Stimulated activated CD8-positive, alpha-beta memory T cell treated with anti-CD3 and anti-CD28 coated beads, Interleukin-4, amount 100 ng/mL, for 48 hours (primary cell): ENCODE measurements around the gene U2AF1L4.

ENCODE experiments used
- DNase-seq: peaks from one replicate; pipeline ENCODE4 v3.0.0-alpha.2; 2020

Gene U2AF1L4, protein sequence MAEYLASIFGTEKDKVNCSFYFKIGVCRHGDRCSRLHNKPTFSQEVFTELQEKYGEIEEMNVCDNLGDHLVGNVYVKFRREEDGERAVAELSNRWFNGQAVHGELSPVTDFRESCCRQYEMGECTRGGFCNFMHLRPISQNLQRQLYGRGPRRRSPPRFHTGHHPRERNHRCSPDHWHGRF

DNA sequence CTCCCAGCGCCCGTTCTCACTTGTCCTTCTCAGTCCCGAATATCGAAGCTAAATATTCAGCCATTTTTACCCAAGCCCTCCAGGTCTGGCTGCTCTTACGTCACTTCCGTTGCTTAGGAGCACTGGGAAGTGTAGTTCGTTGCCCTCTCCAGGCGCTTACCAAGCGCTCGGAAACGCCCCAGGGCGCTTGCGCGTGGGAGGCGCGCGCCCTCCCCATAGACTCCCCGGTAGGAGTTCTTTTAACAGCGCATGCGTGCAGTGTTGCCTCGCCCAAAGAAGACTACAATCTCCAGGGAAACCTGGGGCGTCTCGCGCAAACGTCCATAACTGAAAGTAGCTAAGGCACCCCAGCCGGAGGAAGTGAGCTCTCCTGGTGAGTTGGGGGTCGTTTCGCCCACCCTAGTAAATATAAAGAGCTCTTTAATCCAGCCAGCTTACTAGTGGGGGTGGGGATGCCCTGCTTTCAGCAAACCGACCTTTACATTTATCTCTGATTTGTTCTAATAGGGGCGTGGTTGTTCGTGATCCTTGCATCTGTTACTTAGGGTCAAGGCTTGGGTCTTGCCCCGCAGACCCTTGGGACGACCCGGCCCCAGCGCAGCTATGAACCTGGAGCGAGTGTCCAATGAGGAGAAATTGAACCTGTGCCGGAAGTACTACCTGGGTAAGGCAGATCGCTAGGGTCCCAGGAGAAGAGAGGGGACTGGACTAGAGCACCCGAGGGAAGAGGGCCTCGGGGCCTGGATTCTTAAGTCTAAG lies at the start of gene U2AF1L4, which contains the start of gene PSENEN:
Gene U2AF1L4, minus strand, starts transcription at position 91 of the 759 bp plus-strand sequence. Its CDS starts 27 bp downstream, at position 64.
Gene PSENEN, plus strand, starts transcription at position 324 of the 759 bp plus-strand sequence. Its CDS starts 280 bp downstream, at position 604.
- peak; percentile 93 for DNase-seq

DNA sequence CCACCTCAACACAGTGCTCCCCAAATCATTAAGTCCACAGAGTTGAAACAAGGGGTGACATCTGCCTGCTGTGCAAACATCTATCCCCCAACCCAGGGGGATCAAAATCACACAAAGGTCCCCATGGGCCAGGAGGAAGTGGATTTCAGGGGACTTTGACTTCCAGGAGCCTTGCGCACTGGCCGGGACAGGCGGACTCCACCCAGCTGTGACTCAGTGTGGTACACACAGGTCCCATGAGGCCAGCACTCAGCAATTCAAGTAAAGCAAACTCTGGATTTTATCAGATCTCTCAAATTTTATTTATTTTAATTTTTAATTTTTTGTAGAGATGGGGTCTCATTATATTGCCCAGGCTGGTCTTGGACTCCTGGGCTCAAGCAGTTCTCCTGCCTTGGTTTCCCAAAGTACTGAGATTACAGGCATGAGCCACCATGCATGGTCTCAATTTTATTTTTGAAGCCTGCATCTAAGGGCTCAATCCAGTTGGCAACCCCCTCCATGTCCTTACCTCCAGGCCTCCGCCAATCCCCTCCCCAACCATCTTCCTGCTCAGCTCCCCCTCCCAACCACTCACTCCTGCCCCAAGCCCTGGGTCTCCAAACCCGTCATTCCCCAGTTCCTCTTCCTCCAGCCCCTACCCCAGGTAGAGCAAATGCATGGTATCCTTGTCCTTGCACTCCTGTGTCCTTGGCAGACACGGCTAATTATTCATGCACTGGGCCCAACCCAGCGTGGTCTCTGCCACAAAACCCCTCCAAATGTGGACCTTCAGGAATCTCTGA lies 48.4 kb upstream of the U2AF1L4 start:
- DNase-seq, result no peak

DNA sequence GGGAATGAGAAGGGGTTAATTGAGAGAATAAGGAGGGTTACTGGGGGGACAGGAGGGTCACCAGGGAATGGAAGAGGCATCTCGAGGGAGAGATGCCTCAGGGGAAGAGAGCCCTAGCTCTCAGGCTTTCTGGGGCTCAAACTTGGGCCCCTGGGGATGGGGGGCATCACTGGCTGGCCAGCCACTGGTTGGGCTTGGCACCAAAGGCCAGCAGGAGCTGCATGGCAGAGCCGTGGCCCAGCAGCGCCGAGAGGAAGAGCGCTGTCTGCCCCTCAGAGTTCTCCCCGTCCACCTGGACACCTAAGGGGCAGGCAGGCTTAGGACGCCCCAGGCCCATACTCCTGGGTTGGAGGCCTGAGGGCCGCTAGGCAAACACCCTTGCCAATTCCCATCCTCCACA lies 47.7 kb upstream of the U2AF1L4 start:
- no peak for DNase-seq

DNA sequence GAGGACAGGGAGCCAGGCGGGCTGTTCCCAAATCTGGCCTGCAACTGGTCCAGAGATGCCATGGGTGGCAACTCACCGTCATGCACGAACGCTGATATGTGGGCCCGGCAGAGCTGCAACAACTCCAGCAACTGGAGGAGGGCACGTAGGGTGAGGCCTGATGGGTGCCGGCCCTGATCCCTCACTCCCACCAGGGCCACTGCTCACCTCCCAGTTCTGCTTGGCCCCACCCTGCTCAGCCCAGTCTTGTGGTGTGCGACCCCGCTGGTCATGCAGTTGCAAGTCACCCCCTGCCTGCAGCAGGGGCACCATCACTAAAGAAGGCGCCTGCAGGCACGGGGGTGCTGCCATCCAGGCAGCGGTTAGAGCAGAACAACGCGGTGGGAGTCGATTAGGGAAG lies 47.1 kb upstream of the U2AF1L4 start:
- no peak for DNase-seq

DNA sequence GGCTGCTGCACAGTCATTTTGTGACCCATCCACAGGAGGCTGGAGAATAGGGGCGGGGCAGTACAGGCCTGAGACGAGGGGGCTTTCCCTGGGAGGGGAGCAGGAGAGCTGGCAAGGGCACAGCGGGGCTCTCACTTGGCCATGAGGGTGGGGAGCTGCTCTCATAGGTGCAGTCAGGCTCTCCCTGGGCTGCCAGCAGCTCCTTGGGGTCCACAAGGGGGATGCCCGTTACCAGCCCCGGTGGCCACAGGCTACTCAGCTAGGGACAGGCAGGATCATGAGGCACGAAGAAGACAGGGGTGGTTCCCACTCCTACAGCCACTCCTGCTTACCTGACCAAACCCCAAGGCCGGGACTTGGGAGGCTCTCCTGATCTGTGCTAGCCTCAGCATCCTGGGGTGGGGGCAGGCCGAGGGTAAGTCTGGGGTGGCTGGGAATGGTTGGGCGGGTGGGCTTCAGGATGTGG lies 46.6 kb upstream of the U2AF1L4 start:
- no peak for DNase-seq

DNA sequence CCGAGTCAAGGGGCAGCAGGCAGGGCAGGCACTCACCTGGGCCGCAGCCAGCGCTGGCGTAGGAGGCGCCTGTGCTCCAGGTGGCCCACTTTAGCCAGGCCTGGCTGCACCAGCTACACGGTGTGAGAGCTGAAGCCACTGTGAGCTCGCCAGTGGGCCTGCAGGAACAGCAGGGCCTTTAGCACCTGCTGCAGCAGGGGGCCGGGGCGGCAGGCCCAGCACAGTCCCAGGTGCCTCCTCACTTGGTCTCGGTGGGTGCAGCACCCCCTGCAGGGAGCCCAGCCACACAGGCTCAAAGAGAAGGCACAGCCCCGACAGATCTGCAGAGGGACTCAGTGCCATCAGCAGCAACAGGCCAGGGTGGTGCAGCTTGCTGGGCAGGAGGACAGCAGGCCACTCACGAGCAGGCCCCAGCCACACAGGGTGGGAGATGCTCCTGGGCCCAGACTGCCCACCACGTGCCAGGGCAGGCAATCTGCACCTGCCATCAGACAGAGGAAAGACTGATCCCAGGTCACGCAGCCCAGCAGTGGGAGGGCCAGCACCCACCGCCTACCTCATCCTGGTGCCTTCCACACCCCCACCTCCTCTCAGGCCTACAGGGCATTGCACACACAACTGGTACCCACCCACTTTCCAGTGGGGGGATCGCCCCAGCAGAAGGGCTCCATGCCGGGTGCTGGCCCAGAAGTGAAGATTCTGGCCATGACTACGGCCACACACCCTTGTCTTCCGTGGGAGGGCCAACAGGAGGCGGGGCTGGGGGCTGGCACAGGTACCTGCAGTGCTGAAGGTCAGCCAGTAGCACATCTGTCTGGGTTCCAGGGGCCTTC lies 46.0 kb upstream of the U2AF1L4 start:
- DNase-seq, result peak; percentile 32

DNA sequence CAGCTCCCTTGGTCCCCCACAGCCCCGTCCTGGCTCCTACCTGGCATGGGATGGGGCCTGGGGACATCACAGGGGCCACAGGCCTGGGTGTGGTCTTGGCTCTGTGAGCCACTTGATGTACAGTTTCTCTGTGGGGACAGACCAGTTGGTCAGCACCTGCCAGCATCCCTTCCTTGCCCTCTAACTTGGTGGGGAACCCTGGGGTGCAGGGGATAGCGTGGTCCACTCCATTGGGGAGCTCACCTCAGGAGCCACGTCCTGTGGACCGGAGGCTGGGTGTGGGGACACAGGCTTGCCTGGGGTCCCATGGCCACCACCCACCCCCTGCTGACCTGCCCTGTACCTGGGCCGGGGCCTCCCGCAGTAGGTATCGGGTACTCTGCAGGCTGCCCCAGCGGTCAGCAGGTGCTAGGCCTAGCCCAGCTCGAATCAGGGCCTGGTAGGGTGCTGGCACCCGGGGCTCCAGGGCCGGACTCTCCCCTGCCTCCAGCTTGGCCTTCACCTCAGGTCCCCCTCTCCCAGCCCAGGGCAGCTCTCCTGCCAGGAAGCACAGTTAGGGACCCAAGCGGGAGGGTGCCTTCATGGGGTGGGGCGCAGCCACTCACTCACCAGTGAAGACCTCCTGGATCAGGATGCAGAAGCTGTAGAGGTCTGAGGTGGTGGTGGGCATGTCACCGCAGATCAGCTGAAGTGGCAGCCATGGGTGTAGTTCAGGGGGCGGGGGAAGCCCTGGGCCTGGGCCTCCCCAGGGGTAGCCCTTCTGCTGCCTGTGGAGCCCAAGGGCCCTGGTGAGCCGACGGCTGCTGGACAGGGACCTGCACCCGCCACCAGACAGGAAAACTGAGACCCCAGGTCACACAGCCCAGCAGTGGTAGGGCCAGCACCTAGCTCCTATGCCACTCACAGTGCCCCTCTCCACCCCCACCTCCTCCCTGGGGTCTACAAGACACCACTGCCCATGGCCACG lies 45.0 kb upstream of the U2AF1L4 start:
- DNase-seq, result no peak

DNA sequence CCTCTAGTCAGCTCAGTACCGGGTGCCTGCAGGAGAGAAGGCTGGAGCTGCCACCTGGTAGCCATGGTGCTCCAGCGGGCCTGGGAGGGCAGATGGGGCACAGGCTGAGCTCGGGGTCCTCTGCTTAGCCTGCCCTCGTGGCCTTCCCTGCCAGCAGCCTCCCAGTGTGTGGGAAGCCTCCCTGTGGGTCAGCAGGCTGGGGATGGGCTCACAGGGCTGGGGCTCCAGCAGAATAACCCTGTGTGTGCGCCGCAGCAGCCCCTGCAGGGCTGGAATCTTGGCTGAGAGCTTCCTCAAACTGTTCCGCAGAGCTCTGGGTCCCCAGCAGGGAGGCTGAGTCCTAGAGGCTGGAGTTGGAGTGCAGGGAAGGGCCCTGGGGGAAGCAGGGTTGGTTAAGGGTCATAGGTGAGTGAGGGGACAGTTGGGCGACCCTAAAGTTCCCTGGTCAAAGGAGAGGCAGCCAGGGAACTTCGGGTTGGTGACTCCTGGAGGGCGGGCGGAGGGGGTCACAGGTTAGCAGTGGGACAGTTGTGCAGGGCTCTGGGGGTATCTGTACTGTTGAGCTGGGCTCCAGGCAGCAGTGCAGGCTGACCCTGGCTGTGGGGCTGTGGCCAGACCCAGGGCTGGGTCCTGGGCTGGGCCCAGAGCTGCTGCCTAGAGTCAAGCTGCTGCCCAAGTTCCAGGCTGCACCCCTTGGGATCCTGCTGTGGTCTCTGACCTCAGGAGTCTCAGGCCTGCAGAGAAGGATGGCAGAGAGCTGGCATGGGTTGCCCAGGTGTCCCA lies 44.2 kb upstream of the U2AF1L4 start:
- DNase-seq, result no peak

DNA sequence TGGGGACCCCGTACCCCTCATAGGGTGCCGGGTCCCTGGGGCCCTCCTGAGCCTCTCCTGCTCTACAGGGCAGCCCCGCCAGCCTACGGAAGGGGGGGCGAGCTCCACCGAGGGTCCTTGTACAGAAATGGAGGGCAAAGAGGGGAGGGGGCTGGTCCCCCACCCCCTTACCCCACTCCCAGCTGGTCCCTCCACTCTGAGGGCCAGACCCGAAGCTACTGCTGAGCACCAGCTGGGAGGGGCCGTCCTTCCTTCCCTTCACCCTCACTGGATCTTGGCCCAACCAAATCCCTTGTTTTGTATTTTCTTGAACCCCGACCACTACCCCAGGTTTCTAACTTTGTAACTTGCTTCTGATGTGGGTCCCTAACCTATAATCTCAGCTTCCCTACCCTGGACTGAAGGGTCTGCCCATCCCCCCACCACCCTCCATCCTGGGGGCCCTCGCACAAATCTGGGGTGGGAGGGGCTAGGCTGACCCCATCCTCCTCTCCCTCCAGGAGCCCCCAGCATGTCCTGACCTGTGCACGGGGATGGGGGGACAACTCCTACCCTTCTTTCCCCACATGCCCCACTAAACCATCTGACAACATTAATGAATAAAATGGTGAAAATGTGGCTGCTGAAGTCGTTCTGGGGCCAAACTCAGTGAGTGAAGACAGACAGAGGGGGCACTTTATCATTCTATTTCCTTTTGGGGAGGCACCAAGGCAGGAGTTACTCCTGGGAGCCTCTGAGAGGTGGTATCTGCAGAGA lies 43.2 kb upstream of the U2AF1L4 start:
- DNase-seq, result no peak

DNA sequence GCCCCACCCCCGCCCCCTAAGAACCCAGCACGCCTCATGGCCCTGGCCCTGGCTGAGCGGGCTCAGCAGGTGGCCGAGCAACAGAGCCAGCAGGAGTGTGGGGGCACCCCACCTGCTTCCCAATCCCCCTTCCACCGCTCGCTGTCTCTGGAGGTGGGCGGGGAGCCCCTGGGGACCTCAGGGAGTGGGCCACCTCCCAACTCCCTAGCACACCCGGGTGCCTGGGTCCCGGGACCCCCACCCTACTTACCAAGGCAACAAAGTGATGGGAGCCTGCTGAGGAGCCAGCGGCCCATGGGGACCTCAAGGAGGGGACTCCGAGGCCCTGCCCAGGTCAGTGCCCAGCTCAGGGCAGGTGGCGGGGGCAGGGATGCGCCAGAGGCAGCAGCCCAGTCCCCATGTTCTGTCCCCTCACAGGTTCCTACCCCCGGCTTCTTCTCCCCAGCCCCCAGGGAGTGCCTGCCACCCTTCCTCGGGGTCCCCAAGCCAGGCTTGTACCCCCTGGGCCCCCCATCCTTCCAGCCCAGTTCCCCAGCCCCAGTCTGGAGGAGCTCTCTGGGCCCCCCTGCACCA lies 42.1 kb upstream of the U2AF1L4 start:
- DNase-seq, result no peak

DNA sequence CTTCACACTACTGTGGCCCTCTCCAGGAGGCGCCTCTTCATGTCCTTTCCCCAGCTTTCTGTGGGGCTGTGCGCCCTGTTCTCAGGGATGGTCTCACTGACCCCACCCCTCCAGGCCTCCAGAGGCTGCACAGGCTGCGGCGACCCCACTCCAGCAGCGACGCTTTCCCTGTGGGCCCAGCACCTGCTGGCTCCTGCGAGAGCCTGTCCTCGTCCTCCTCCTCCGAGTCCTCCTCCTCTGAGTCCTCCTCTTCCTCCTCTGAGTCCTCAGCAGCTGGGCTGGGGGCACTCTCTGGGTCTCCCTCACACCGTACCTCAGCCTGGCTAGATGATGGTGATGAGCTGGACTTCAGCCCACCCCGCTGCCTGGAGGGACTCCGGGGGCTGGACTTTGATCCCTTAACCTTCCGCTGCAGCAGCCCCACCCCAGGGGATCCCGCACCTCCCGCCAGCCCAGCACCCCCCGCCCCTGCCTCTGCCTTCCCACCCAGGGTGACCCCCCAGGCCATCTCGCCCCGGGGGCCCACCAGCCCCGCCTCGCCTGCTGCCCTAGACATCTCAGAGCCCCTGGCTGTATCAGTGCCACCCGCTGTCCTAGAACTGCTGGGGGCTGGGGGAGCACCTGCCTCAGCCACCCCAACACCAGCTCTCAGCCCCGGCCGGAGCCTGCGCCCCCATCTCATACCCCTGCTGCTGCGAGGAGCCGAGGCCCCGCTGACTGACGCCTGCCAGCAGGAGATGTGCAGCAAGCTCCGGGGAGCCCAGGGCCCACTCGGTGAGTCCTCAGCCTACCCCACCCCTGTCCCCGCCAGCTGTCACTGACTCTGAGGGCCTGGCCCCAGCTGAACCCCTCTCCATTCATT lies 41.3 kb upstream of the U2AF1L4 start:
- no peak for DNase-seq

DNA sequence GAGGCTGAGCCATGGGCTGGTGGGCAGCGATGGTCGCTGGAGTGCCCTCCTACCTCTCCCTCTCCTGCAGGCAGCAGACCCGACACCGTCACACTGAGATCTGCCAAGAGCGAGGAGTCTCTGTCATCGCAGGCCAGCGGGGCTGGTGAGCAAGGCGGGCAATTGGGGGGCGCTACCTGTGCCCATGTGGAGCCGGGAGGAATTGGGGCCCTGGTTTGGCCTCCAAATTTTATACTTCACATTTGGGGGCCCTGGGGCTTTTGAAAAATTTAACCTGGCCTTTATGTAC lies 40.1 kb upstream of the U2AF1L4 start:
- DNase-seq, result no peak

DNA sequence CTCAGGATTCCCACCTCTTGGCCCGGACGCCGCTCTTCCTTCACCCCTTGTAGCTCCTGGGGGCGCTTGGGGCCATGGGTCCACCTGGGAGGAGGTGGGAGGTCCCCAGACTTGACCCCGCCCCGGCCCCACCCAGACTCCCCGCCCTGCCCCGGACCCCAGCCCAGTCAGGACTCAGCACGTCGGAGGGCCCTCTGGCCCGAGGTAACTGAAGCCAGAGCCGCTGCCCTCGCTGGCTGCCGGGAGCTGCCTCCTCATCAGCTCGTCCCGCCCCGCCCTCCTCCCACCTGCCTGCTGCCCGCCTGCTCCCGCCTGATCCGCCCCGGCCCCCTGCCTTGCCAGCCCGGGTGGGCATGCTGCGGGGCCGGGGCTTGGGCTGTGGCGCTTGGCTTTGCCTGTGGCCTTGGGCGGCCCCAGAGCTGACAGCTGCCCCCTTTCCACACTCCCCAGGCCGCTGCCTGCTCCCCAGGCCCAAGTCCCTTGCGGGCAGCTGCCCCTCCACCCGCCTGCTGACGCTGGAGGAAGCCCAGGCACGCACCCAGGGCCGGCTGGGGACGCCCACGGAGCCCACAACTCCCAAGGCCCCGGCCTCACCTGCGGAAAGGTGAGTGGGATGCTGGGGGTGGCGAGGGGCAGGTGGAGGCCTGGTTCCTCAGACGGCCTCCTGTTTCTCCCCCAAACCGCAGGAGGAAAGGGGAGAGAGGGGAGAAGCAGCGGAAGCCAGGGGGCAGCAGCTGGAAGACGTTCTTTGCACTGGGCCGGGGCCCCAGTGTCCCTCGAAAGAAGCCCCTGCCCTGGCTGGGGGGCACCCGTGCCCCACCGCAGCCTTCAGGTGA lies 39.5 kb upstream of the U2AF1L4 start:
- no peak for DNase-seq

DNA sequence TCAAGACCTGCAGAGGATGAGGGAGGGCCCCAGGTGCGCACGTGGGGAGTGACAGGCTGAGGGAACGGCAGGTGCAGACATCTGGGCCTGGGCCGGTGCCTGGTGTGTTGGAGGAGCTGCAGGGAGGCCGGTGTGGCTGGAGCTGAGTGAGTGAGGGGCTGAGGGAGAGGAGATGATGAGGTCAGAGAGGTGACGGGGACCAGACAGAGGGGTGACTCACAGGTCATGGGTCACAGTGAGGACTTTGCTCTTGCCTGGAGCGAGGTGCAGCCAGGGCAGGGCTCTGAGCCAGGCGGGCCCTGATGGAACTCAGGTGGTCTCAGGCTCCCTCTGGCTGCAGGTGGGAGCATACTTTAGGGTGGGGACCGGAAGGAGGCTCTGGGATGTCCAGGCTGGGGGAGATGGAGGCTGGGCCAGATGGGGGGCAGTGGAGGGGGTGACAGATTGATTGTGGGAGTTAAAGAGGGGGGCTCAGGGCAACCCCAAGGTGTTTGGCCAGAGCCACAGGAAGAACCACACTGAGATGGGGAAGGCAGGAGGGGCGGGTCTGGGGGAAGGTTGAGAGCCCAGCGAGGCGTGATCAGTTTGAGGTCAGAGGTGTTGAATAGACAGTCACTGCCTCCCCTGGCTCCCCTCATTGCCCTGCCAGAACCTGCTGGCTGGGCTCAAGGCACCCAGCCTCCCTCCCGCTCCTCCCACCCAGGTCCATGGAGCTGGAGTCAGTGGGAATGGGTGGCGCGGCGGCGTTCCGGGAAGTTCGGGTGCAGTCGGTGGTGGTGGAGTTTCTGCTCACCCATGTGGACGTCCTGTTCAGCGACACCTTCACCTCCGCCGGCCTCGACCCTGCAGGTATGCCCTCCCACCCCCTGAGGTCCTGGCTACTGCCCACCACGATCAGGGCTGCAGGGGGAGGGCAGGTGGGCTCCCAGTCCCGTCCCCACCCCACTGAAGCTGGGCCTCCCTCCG lies 38.5 kb upstream of the U2AF1L4 start:
- DNase-seq, result no peak

DNA sequence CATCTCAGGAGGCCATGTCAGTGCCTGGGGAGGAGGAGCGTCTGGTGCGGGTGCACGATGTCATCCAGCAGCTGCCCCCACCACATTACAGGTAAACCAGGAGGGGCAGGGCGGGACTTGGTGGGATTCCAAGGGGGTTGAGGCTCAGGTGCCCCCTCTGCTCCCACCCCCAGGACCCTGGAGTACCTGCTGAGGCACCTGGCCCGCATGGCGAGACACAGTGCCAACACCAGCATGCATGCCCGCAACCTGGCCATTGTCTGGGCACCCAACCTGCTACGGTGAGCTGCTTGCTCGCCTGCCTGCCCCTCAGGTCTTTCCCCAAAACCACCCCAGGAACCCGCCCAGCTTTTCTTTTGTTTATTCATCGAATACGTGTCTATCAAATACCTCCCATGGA lies 37.4 kb upstream of the U2AF1L4 start:
- no peak for DNase-seq

DNA sequence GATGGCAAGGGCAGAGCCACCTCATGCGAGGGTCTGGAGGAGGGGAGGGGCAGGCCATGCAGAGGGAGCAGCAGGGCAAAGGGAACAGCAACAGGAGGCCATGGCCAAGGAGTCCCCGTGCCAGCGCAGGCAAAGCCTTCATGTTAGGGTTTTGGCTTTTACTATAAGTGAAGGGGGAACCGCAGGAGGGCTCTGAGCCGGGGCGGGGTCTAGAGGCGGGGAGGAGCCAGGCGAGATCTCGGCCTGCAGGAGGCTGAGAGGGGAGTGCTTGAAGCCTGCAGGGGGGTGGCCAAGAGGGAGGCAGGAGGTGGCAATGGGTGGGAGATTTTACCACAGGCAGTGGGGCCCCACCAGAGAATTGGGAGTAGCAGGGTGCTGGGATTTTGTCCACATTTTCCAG lies 36.4 kb upstream of the U2AF1L4 start:
- no peak for DNase-seq

DNA sequence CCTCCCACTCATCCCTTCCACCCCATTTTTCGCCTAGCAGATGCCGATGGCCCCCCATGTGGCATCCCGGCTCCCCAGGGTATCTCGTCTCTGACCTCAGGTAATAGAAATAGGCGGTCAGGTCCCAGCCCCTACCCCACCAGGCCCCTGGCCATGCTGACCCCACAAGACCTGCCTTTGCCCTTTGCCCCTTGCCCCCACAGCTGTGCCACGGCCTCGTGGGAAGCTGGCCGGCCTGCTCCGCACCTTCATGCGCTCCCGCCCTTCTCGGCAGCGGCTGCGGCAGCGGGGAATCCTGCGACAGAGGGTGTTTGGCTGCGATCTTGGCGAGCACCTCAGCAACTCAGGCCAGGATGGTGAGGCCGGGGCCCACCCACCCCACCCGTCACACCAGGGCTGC lies 35.5 kb upstream of the U2AF1L4 start:
- no peak for DNase-seq
